ENCODE results near the gene SHCBP1L. TPM values are rescaled to one million over a fixed set of nuclear protein-coding genes. Genes with fewer than 3 reads are reported as not detected.

The SHCBP1L gene
- total RNA-seq, 4 donors from 2014 or later = 1.3 TPM; not detected in 3

DNA sequence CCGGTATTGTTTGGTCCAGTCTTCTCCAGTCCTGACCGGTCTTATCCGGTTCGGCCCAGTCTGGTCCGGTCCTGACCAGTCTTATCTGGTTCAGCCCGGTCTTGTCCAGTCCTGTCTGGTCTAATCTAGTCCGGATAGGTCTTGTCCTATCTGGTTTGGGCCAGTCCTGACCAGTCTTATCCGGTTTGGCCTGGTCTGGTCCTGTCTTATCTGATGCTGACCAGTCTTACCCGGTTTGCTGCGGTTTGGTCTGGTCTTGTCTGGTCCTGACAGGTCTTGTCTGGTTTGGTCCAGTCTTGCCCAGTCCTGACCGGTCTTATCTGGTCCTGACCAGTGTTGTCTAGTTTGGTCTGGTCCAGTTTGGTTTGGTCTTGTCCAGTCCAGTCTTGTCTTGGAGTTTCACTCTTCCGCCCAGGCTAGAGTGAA lies 83.7 kb downstream of the SHCBP1L start:
- Histone ChIP-seq H3K27me3 (no peaks in the 10 kb centered on the region), H3K9me3 (no peaks in the 10 kb centered on the region), H3K36me3 (peaks cover 3 to 100% (median 33%) of the 10 kb centered on the region in 3 donors), H3K4me1 (no peaks in the 10 kb centered on the region), H3K27ac (no peak overlapping the region), H3K4me3 (no peak overlapping the region)
- no peak for DNase-seq (ENCODE audit: low spot score in 2 of 2)
- whole genome bisulfite sequencing, 2 donors = 96 to 99% methylated on average over 12 of the region's 12 CpGs
- TF ChIP-seq EP300 (IDR thresholded peaks at IDR 0.05) (peak in 1 of 2 donors; percentile 54), POLR2A (IDR thresholded peaks at IDR 0.05) (no peak)

DNA sequence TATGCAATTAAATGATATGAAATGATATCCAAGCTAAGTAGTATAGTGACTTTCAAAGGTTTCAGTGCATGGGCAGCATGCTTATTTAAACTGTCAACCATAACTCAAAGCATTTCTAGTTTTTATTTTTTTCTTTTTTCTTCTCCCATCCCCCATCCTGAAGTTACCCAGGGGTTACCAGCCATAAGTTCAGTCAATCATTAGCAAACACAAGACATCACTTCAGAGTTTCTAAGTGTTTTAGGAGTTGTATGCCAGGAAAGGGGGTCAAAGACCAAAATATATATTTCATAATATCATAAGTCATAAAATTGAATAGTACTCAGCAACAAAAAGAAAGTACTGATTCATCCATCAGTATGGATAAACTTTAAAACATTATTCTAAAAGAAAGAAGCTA lies 85.1 kb downstream of the SHCBP1L start:
- no peak for TF ChIP-seq POLR2A (IDR thresholded peaks at IDR 0.05)
- H3K27me3 ChIP-seq = no peaks in the 10 kb centered on the region
- no peaks in the 10 kb centered on the region for H3K4me1 ChIP-seq
- H3K9me3 ChIP-seq = no peaks in the 10 kb centered on the region
- no peak overlapping the region for H3K4me3 ChIP-seq
- peaks cover 3 to 100% (median 33%) of the 10 kb centered on the region in 3 donors for H3K36me3 ChIP-seq
- H3K27ac ChIP-seq = no peak overlapping the region
- no peak for DNase-seq (ENCODE audit: low spot score in 2 of 2)

DNA sequence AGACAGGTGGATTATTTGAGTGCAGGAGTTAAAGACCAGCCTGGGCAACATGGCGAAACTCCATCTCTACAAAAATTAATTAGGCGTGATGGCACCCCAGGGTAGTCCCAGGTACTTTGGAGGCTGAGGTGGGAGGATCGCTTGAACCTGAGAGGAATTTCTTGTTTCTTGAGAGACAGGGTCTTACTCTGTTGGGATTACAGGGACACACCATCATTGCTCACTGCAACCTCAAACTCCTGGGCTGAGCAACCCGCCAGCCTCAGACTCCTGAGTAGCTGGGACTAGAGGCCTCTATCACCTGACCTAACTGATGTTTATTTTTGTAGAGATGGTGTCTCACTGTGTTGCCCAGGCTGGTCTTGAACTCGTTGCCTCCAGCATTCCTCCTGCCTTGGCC lies 89.0 kb downstream of the SHCBP1L start:
- H3K27ac ChIP-seq = no peak overlapping the region
- no peaks in the 10 kb centered on the region for H3K4me1 ChIP-seq
- no peaks in the 10 kb centered on the region for H3K9me3 ChIP-seq
- TF ChIP-seq EP300 (IDR thresholded peaks at IDR 0.05) = no peak
- no peak overlapping the region for H3K4me3 ChIP-seq
- H3K36me3 ChIP-seq = peaks cover 3 to 100% (median 37%) of the 10 kb centered on the region in 3 donors
- WGBS, 2 donors = 93 to 95% methylated on average over 5 of the region's 5 CpGs
- no peaks in the 10 kb centered on the region for H3K27me3 ChIP-seq
- no peak for DNase-seq (ENCODE audit: low spot score in 2 of 2)

DNA sequence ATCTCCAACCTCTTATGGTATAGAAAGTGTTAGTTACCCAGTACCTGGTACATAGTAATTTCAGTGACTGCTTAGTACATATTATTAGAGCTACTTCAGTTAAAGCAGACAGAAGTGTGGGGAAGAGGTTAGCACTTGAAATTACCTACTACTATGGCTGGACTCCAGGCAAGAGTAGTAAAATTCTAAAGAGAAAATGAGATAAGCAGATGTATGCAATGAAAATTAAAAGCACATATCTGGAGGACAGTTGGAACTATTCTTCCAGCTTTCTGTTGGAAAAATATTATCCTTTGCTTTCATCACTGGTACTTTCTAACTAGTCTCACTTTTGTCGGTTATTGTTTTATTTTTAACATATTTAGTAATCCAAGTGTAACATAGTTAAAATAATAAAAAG lies 90.1 kb downstream of the SHCBP1L start:
- WGBS, 2 donors = 77 to 80% methylated on average over 1 of the region's 1 CpG
- peaks cover 4 to 100% (median 42%) of the 10 kb centered on the region in 3 donors for H3K36me3 ChIP-seq

DNA sequence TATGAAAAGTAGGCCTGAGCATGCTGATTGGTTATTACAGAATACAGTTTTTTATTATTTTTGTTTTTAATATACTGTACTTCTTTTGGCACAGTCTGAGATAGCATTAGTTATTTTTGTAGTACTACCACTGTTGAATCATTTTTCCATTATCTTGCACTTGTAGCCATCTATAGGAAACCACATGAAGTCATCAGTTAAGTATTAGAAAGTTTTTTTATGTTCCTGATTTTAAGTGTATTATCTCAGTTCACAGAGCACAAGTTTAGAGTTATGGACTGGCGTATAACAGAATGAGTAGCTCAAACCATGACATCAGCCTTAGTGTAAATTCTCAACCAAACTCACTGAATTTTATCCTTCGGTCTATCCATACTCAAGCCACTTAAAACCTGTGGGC lies 91.0 kb downstream of the SHCBP1L start:
- TF ChIP-seq POLR2A (IDR thresholded peaks at IDR 0.05) = no peak
- TF ChIP-seq, protein P1, sequence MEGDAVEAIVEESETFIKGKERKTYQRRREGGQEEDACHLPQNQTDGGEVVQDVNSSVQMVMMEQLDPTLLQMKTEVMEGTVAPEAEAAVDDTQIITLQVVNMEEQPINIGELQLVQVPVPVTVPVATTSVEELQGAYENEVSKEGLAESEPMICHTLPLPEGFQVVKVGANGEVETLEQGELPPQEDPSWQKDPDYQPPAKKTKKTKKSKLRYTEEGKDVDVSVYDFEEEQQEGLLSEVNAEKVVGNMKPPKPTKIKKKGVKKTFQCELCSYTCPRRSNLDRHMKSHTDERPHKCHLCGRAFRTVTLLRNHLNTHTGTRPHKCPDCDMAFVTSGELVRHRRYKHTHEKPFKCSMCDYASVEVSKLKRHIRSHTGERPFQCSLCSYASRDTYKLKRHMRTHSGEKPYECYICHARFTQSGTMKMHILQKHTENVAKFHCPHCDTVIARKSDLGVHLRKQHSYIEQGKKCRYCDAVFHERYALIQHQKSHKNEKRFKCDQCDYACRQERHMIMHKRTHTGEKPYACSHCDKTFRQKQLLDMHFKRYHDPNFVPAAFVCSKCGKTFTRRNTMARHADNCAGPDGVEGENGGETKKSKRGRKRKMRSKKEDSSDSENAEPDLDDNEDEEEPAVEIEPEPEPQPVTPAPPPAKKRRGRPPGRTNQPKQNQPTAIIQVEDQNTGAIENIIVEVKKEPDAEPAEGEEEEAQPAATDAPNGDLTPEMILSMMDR (IDR thresholded peaks at IDR 0.05) = no peak
- no peak for TF ChIP-seq EP300 (IDR thresholded peaks at IDR 0.05)
- Histone ChIP-seq H3K27me3 (no peaks in the 10 kb centered on the region), H3K36me3 (peaks cover 4 to 100% (median 39%) of the 10 kb centered on the region in 3 donors)

More for the DNA sequence above, 90.1 kb downstream of the SHCBP1L start:
- Histone ChIP-seq H3K9me3 (no peaks in the 10 kb centered on the region), H3K27me3 (no peaks in the 10 kb centered on the region), H3K27ac (no peak overlapping the region), H3K4me1 (no peaks in the 10 kb centered on the region), H3K4me3 (no peak overlapping the region)
- TF ChIP-seq EP300 (IDR thresholded peaks at IDR 0.05) = no peak
- no peak for TF ChIP-seq POLR2A (IDR thresholded peaks at IDR 0.05)
- TF ChIP-seq, protein P1 (IDR thresholded peaks at IDR 0.05) = no peak
- no peak for DNase-seq (ENCODE audit: low spot score in 2 of 2)

DNA sequence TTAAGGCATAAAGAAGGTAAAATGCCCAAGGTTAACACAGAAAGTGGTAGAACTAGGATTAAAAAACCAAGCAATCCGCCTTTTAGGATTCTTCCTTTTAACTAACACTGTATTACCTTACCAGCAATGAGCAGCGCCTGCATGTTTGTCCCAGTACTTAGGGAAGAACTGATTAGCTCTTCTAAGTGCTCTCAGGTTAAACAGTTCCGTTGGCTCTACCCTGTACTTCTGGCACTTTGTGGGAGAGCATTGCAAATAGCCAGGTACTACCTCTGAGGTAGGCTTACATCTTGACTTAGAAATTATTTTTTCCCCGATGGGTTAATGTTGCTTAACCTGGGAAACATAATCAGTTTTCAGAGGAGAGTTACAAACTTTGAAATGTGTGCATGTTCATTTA lies 92.3 kb downstream of the SHCBP1L start:
- Histone ChIP-seq H3K4me3 (no peak overlapping the region), H3K36me3 (peaks cover 4 to 100% (median 39%) of the 10 kb centered on the region in 3 donors), H3K4me1 (no peaks in the 10 kb centered on the region), H3K9me3 (no peaks in the 10 kb centered on the region), H3K27ac (no peak overlapping the region), H3K27me3 (no peaks in the 10 kb centered on the region)
- 89 to 92% methylated on average over 4 of the region's 4 CpGs for WGBS, 2 donors
- TF ChIP-seq, protein P1 (IDR thresholded peaks at IDR 0.05) = no peak
- TF ChIP-seq POLR2A (IDR thresholded peaks at IDR 0.05) = no peak
- no peak for TF ChIP-seq EP300 (IDR thresholded peaks at IDR 0.05)
- DNase-seq (ENCODE audit: low spot score in 2 of 2) = no peak

More for the DNA sequence above, 91.0 kb downstream of the SHCBP1L start:
- DNase-seq (ENCODE audit: low spot score in 2 of 2) = no peak
- Histone ChIP-seq H3K9me3 (no peaks in the 10 kb centered on the region), H3K4me1 (no peaks in the 10 kb centered on the region), H3K27ac (no peak overlapping the region), H3K4me3 (no peak overlapping the region)
- 96% methylated on average over 2 of the region's 2 CpGs for WGBS, 2 donors

DNA sequence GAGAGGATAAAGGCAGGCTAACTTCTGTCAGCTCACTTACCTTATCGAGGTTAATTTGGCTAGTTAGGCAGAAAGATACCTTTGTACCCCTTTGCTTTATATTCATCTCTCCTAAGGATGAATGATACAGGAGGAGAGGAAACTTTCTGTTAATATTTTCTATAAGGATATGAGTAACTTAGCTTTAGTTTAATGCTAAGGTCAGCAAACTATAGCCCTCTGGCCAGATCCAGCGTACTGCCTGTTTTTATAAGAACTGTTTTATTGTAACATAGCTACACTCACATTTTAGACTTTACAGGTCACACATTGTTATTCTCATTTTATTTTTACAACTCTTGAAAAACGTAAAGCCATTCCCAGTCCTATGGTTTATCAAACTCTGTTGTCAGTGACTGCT lies 95.8 kb downstream of the SHCBP1L start:
- Histone ChIP-seq H3K27me3 (no peaks in the 10 kb centered on the region), H3K4me1 (peaks cover 0 to 7% (median 0%) of the 10 kb centered on the region in 4 donors), H3K36me3 (peaks cover 8 to 100% (median 50%) of the 10 kb centered on the region in 3 donors), H3K27ac (no peak overlapping the region), H3K9me3 (no peaks in the 10 kb centered on the region), H3K4me3 (no peak overlapping the region)
- 84 to 95% methylated on average over 3 of the region's 3 CpGs for WGBS, 2 donors
- DNase-seq (ENCODE audit: low spot score in 2 of 2) = no peak
- no peak for TF ChIP-seq EP300 (IDR thresholded peaks at IDR 0.05)
- no peak for TF ChIP-seq POLR2A (IDR thresholded peaks at IDR 0.05)
- TF ChIP-seq, protein P1 (IDR thresholded peaks at IDR 0.05) = no peak
